Liver (tissue), 3 donors: Measurements from ENCODE around the gene OGDHL.

ENCODE experiments used
- ATF3 ChIP-seq: IDR thresholded peaks from 2 replicates; pipeline ENCODE4 v1.6.1; 2016; ENCODE audit warnings: antibody characterized with exemption
- CTCF ChIP-seq: fragments of 150-350 bp; IDR thresholded peaks from 2 replicates; pipeline ENCODE4 v1.5.1; 2017; ENCODE audit warnings: improper control_type of control experiment, low read depth, low read length; ENCODE audit not compliant: missing input control
- FOXA1 ChIP-seq: IDR thresholded peaks from 2 replicates; pipeline ENCODE4 v1.6.1; 2016; ENCODE audit warnings: antibody characterized with exemption
- GABPA ChIP-seq, 2 donors: IDR thresholded peaks in 1 of 2; conservative IDR thresholded peaks in 1 of 2; 2 replicates each; pipeline ENCODE4 v1.6.1; 2016; ENCODE audit warnings: antibody characterized with exemption in 2 of 2, mild to moderate bottlenecking in 1 of 2, moderate library complexity in 1 of 2
- MAX ChIP-seq: IDR thresholded peaks from 2 replicates; pipeline ENCODE4 v1.6.1; 2016; ENCODE audit warnings: antibody characterized with exemption
- RAD21 ChIP-seq, 2 donors: IDR thresholded peaks; 2 replicates each; pipeline ENCODE4 v1.6.1; 2016; ENCODE audit warnings: antibody characterized with exemption in 2 of 2, mild to moderate bottlenecking in 2 of 2
- REST ChIP-seq: IDR thresholded peaks from 2 replicates; pipeline ENCODE4 v1.6.1; 2016; ENCODE audit warnings: antibody characterized with exemption, mild to moderate bottlenecking
- RXRA ChIP-seq, 2 donors: IDR thresholded peaks; 2 replicates each; pipeline ENCODE4 v1.6.1; 2017 to 2018; ENCODE audit warnings: antibody characterized with exemption in 2 of 2, mild to moderate bottlenecking in 1 of 2
- SP1 ChIP-seq: IDR thresholded peaks from 2 replicates; pipeline ENCODE4 v1.6.1; 2018; ENCODE audit warnings: antibody characterized with exemption, mild to moderate bottlenecking
- TAF1 ChIP-seq: conservative IDR thresholded peaks from 2 replicates; pipeline ENCODE4 v1.6.1; 2016; ENCODE audit warnings: antibody characterized with exemption, mild to moderate bottlenecking
- YY1 ChIP-seq: IDR thresholded peaks from 2 replicates; pipeline ENCODE4 v1.6.1; 2016; ENCODE audit warnings: antibody characterized with exemption, mild to moderate bottlenecking
- ZBTB33 ChIP-seq: IDR thresholded peaks from 2 replicates; pipeline ENCODE4 v1.6.1; 2016; ENCODE audit warnings: antibody characterized with exemption
- donor health status: healthy.
- donor health status: healthy.

- TF ChIP-seq CTCF (no peak), REST (no peak), RAD21 (IDR thresholded peaks at IDR 0.05) (no peak), MAX (no peak), ZBTB33 (no peak), ATF3 (no peak), RXRA (IDR thresholded peaks at IDR 0.05) (no peak), SP1 (no peak), TAF1 (no peak), YY1 (no peak), GABPA (IDR thresholded peaks at IDR 0.05 in 1 of 2, conservative IDR thresholded peaks at IDR 0.05 in 1 of 2) (no peak), FOXA1 (no peak)
Measured at GRCh38 chr10:49803988-49804387, 41.9 kb upstream of the OGDHL start.
